ENCODE measurements around the gene FREY1. TPM values are rescaled to one million over a fixed set of nuclear protein-coding genes. Genes with fewer than 3 reads are reported as not detected.

The FREY1 gene
- total RNA-seq, 3 donors from 2014 or later = 0.48 to 3.2 (median 0.98) TPM

GRCh38 chr11:45890886-45891550 lies 16.1 kb downstream of the FREY1 start:
- H3K9me3 ChIP-seq = no peaks in the 10 kb centered on the region
- intact Hi-C loops (cut with DNase I; ENCODE audit: low total_unique reads) = no loop called here
- H3K4me3 ChIP-seq = no peak overlapping the region
- H3K36me3 ChIP-seq = no peaks in the 10 kb centered on the region
- no peak for TF ChIP-seq POLR2AphosphoS5 (IDR thresholded peaks at IDR 0.05)
- no peak for TF ChIP-seq CTCF (IDR thresholded peaks at IDR 0.05)
- no peak for TF ChIP-seq POLR2A (IDR thresholded peaks at IDR 0.05)
- H3K27ac ChIP-seq = no peak overlapping the region
- DNase-seq (ENCODE audit: low spot score in 2 of 2) = no peak
- H3K4me1 ChIP-seq = no peaks in the 10 kb centered on the region
- H3K27me3 ChIP-seq = no peaks in the 10 kb centered on the region

GRCh38 chr11:45889966-45890365 lies 17.1 kb downstream of the FREY1 start:
- H3K36me3 ChIP-seq = no peaks in the 10 kb centered on the region
- intact Hi-C loops (cut with DNase I; ENCODE audit: low total_unique reads) = no loop called here
- H3K27me3 ChIP-seq = no peaks in the 10 kb centered on the region
- no peak for TF ChIP-seq POLR2A (IDR thresholded peaks at IDR 0.05)
- TF ChIP-seq CTCF (IDR thresholded peaks at IDR 0.05) = no peak
- no peak for TF ChIP-seq POLR2AphosphoS5 (IDR thresholded peaks at IDR 0.05)
- H3K4me1 ChIP-seq = no peaks in the 10 kb centered on the region
- DNase-seq (ENCODE audit: low spot score in 2 of 2) = no peak
- no peaks in the 10 kb centered on the region for H3K9me3 ChIP-seq
- H3K27ac ChIP-seq = no peak overlapping the region
- H3K4me3 ChIP-seq = no peak overlapping the region

GRCh38 chr11:45889555-45889954 lies 17.5 kb downstream of the FREY1 start:
- Histone ChIP-seq H3K4me3 (no peak overlapping the region), H3K4me1 (no peaks in the 10 kb centered on the region), H3K27me3 (no peaks in the 10 kb centered on the region), H3K27ac (no peak overlapping the region), H3K36me3 (no peaks in the 10 kb centered on the region), H3K9me3 (no peaks in the 10 kb centered on the region)
- DNase-seq (ENCODE audit: low spot score in 2 of 2) = no peak
- intact Hi-C loops (cut with DNase I; ENCODE audit: low total_unique reads) = no loop called here
- TF ChIP-seq CTCF (IDR thresholded peaks at IDR 0.05) = no peak
- TF ChIP-seq POLR2A (IDR thresholded peaks at IDR 0.05) = no peak
- TF ChIP-seq POLR2AphosphoS5 (IDR thresholded peaks at IDR 0.05) = no peak

GRCh38 chr11:45887587-45887986 lies 19.5 kb downstream of the FREY1 start:
- no peak overlapping the region for H3K27ac ChIP-seq
- no peaks in the 10 kb centered on the region for H3K27me3 ChIP-seq
- no peaks in the 10 kb centered on the region for H3K9me3 ChIP-seq
- intact Hi-C loops (cut with DNase I; ENCODE audit: low total_unique reads) = no loop called here
- no peak overlapping the region for H3K4me3 ChIP-seq
- no peak for DNase-seq (ENCODE audit: low spot score in 2 of 2)
- TF ChIP-seq CTCF (IDR thresholded peaks at IDR 0.05) = no peak
- no peak for TF ChIP-seq POLR2A (IDR thresholded peaks at IDR 0.05)
- TF ChIP-seq POLR2AphosphoS5 (IDR thresholded peaks at IDR 0.05) = no peak
- H3K36me3 ChIP-seq = no peaks in the 10 kb centered on the region
- H3K4me1 ChIP-seq = no peaks in the 10 kb centered on the region

GRCh38 chr11:45886816-45887520 lies 20.1 kb downstream of the FREY1 start:
- no peaks in the 10 kb centered on the region for H3K4me1 ChIP-seq
- no peak for TF ChIP-seq POLR2AphosphoS5 (IDR thresholded peaks at IDR 0.05)
- TF ChIP-seq CTCF (IDR thresholded peaks at IDR 0.05) = no peak
- TF ChIP-seq POLR2A (IDR thresholded peaks at IDR 0.05) = no peak
- no peaks in the 10 kb centered on the region for H3K27me3 ChIP-seq
- intact Hi-C loops (cut with DNase I; ENCODE audit: low total_unique reads) = no loop called here
- H3K4me3 ChIP-seq = no peak overlapping the region
- H3K9me3 ChIP-seq = no peaks in the 10 kb centered on the region
- DNase-seq (ENCODE audit: low spot score in 2 of 2) = no peak
- no peaks in the 10 kb centered on the region for H3K36me3 ChIP-seq
- H3K27ac ChIP-seq = no peak overlapping the region
